Fibroblast of mammary gland (primary cell): ENCODE data around the gene GGTLC3.
"Not testable (repeated sequence)": the region's sequence is repeated elsewhere in the genome, so short reads cannot be mapped to it uniquely, and the experiment has no call there.

Experiments
- DNase-seq: peaks from one replicate; pipeline ENCODE4 v3.0.0-alpha.2; 2010; ENCODE audit warnings: low read depth
- H3K4me3 ChIP-seq: 2 replicates; pipeline ENCODE4 v1.5.1; 2011; ENCODE audit warnings: low read depth, mild to moderate bottlenecking, low read length, moderate library complexity; ENCODE audit not compliant: control insufficient read depth

Gene GGTLC3

DNA sequence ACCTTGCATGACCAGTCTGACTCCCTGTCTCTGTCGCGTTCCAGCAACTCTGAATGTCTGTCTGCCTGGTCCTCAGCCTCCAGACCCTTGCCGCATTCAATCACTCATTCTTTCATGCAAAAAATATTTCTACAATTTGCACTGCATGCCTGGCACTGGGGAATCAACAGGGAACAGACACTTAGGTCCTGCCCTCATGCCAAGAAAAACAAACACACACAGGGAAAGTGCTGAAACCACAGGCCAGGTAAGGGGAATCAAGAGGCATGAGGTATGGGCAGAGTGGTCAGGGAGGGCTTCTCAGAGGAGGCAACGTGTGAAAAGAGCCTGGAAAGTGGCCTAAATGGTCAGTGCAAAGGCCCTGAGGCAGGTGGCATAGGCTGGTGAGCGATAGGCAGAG is at the start of gene GGTLC3:
TSS of gene GGTLC3 (minus strand) at position 101 of the 400 bp plus-strand sequence. CDS start 264 bp downstream, outside the sequence.
- H3K4me3 ChIP-seq, result not testable (repeated sequence)

DNA sequence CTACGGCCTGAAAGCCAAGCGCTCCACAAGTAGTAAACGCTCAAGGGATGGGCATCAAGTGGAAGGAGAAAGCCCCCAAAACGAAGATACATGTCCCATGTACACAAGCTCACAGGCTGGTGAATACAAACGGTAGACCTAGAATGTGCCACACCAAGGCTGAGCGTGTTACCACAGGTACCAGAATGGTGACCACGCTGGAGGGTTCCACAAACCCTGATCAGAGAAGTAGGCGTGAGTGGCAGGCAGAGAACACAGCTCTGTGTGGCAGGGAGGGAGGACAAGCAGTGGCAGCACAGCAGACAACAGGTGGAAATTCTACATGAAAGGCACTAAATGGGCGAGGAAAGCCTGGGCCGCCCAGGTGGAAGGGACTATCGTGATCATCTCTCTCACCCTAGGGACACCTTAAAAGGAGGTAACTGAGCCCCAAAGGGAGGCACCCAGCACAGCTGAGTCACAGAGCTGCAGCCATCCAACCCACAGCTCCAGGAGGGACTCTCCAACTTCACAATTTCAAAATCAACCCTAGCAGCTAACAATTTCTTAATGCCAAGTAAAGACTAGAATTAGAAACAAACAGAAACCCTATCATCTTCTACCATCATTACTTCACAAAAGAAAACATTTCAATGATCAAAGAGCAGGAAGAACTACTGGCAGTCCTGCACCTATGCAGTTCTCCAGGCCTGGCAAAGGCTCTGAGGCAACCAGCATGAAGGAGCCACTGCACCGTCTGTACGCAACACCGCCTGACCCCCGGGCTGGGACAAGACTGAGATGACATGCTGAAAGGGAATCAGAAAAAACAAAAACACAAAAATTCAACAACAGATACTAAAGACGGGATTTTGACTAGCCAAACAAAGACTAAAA is 42.4 kb upstream of the GGTLC3 start:
- H3K4me3 ChIP-seq, DNase-seq: not testable (repeated sequence)

More for the DNA sequence above, at the start of gene GGTLC3:
- DNase-seq, result not testable (repeated sequence)

DNA sequence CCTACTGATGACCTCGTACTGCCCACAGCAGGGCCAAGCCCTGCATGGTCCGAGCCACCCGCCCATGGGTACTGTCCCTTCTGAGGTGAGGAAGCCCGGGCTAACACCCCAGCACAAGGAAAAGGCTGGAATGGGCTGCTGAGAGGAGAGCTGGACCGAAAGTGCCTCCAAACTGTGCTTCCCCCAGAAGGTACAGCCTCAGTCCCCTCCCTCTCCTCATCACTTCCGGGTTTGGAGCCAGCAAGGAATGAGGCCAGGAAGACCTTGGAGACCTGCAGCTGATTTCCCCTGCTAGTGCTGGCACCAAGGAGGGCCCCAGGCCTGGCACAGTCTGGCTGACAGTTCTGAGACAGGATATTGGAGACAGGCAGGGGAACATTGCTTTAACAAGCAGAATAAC is 41.0 kb upstream of the GGTLC3 start:
- H3K4me3 ChIP-seq, DNase-seq: not testable (repeated sequence)

DNA sequence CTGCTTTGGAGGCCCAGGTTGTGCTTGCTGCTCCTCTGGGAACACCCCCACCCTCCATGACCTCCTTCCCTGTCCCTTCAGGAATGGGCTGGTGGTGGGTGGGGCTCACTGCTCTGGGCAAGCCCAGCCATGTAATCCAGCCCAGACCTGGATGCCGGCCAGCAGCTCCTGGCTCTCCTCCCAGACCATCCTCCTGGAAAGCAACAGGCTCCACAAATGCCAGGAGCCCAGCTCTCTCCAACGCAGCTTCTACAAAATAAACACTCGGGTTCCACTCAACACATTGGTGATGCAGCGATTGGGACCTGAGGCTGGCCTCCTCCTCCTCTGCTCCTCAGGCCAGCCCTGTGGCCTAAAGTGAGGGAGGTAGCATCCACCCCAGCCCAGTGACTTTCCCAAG is 40.6 kb upstream of the GGTLC3 start:
- not testable (repeated sequence) for H3K4me3 ChIP-seq, DNase-seq

DNA sequence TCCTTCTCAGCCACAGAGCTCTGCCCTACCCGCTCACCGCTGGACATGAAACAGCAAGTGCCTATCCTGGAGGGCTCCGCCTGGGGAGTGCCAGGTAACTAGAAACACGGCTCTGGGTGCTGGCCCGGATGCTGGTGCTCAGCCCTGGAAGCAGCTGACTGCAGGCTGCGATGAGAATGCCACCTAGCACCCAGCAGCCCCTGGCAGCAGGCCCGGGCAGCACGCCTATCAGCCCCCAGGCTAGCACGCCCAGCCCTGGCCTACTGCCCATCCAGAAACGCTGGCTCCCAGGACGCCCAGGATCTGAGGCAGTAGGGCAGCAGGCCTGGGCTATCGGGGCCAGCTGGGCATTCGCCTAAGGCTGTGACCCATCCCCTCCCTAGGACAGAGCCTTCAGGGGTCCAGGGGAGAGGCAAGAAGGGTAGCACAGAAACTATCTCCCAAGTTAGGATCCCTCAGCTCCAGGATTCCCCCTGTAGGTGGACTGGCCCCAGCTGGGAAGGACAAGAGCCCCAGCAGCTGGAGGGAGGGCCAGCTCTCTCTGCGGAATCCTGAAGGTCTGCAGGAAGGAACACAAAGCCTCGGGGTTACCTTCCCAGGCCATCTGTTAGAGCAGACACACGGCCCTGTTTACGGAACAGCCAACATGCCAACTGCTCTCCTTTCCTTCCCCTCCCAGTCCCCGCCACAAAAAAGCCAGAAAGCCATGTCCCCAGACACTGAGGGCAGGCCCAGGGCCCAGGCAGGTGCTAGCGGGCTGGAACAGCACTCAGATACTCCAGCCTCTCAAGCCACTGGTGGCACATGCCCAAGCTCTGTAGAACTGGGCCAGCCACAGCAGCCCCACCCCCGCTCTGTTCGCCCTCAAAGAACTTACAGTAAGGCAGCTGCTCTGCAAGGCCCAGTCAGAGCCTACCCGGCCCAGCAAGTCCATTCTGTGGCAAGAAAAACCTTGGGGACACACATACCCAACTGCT is 36.6 kb upstream of the GGTLC3 start:
- not testable (repeated sequence) for H3K4me3 ChIP-seq, DNase-seq

DNA sequence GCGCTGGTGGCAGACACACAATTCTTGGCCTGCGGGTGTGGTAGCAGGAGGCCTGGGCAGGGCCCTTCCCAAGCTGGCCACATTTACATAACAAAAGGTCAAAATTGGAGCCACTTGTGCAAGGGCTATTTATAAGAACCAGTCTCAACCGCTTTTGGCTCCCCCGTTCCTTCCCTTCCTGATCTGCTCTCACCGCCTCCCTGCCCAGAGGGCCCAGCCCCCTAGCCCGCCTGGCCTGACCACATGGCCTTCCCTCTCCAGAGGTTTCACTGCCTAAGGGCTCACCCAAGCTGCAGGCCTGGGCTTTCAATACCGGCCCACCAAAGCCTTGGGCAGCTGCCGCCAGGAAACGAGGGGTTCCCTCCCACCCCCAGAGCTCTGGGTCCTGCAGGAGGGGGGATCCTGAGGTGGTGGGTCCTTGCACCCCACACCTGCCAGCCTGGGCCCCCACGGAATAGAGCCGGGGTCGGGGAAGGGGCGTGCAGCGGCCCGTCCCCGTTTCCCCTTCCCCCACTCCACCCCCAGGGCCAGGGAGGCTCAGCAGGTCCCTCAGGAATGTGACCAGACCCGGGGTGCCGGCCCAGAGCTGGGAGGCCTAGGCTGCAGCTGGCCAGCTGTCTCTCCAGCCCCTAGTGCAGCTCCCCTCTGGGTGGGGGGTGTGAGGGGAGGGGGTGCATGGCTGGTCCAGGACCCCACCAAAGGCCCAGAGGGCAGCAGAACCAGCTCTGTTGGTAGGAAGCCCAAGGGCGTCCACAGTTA is 35.1 kb upstream of the GGTLC3 start:
- DNase-seq, H3K4me3 ChIP-seq: not testable (repeated sequence)

DNA sequence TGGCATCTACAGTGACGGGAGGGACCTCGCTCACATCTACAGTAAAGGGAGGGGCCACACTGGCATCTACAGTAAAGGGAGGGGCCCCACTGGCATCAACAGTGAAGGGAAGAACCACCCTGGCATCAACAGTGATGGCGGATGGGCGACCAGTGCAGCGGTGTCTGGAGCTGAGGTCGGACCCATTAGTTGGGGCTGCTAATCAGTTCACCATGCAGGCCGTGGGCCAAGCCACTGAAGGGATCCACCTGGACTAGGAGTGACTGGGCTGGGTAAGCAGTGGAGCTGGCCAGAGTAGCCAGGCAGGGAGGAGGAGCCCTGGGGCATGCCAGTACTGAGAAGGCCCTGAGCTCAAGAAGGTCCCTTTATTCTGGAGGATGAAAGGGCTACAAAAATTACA is 33.1 kb upstream of the GGTLC3 start:
- not testable (repeated sequence) for DNase-seq, H3K4me3 ChIP-seq

DNA sequence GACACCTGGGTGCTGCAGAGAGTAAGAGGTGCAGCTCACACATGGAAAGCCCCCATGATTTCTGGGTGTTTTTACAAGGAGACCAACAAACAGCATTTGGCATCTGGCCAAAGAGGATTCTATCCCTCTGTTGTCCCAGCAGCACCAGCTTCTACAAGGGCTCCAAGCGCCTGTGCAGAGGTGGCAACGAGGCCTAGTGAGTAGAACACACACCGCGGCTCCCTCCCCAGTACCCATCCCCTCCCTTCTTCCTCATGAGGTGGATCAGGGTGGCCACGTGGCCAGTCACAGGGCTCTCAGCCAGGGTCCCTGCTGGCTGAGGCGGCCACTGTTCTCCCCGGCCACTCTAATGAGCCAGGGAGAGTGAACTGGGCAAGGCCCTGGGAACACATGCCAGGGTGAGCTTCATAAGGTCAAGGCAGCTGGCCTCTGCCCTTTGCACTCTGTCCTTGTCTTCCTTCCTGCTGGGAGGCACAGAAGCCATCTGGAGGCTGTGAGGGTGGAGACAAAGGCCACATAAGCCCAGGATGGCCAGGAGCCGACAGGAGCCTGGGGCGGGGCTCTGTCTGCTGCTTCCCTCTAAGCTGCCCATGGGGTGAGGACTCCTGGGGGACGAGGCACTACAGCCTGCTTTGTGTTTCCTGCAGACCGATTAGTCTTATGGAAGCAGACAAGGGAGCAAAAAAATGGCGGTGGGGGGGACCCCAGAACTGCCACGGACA is 31.7 kb upstream of the GGTLC3 start:
- not testable (repeated sequence) for DNase-seq, H3K4me3 ChIP-seq

DNA sequence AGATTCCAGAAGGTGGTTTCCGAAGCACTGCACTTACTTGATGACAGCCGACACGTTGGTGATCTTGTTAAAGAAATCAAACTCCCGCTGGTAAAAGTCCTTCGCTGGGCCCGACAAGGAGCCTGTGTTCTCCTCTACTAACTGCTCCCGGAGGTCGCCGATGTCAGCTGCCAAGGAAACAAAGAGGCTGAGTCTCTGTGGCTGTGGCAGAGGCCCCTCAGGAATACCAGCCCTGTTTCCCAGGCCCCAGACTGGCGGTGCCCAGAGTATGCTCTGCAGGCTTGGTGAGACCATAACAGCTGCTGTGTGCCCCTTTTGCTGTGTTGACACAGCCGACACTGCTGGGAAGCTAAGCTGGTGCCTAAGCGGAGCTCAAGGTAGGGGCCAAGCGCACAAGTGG is 26.7 kb upstream of the GGTLC3 start:
- not testable (repeated sequence) for DNase-seq, H3K4me3 ChIP-seq

DNA sequence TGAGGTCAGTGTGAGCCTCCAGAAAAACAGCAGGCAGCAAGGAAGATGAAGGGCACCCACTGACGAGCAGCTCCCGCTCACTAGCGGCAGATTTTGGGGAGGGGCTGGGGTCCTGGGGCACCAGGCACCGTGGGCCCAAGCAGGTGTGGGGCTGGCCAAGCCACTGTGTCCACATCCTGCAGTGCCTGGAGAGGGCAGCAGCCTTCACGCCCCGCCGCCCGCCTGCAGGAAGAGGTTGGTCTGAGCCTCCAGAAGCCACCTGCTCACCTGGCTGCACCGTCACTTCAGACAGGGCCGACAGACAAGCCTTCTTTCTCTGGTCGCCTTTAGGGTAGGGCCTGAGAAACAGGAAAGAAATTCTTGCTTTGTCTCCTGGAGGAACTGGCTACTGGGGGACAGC is 25.4 kb upstream of the GGTLC3 start:
- not testable (repeated sequence) for DNase-seq, H3K4me3 ChIP-seq

DNA sequence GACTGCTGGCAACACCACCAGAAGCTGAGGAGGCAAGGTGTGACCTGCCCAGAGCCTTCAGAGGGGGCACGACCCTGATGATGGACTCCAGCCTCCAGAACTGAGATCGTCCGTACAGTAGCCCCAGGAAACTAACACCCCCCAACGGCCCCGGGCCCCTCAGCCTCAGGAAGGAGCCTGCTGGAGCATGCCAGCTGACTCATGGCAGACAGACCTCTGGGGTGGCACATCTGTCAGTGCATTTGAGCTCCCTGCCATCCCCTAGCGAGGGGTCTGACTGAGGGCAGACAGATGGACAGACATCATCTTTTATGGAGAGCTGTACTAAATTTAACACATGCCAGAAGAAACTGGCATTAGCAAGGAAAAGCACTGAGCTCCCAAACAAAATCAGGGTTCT is 22.0 kb upstream of the GGTLC3 start:
- not testable (repeated sequence) for DNase-seq

DNA sequence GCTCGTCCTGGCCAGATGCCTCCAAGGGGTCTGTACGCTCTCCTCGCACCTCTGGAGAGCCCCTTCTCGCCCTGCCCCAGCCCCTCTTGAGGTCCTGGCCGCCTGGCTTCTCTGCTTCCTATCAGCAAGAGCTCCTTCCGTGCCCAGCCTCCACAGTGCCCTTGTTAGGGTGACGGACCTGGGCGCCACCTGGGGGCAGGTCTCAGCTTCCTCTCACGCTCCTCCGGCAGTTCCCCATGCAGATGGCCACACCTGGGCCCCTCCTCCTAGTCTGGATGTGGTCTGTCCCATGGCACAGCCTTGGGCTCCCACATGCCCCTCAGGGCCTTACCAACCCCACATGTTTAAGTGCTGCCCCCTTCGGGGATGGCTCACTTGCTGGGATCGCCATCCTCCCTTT is 16.4 kb upstream of the GGTLC3 start:
- H3K4me3 ChIP-seq, DNase-seq: not testable (repeated sequence)

More for the DNA sequence above, 22.0 kb upstream of the GGTLC3 start:
- not testable (repeated sequence) for H3K4me3 ChIP-seq

DNA sequence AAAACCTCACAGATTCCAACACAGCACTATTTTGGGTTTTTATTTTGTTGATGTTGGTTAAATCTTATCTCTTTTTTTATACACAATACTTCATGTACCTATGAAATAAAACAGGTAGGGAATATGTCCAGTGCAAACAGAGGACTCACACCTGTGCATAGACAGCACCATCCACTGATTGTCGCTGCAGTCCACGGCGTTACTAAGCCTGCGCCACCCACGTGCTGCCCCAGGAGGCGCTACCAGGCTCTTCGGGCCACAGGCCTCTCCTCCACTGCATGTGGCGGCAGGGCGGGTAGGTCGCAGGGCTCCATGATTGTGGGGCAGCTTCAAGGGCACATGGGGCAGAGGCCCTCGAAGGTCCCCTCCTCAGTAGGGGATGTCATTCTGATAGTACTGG is 15.7 kb upstream of the GGTLC3 start:
- not testable (repeated sequence) for H3K4me3 ChIP-seq, DNase-seq

DNA sequence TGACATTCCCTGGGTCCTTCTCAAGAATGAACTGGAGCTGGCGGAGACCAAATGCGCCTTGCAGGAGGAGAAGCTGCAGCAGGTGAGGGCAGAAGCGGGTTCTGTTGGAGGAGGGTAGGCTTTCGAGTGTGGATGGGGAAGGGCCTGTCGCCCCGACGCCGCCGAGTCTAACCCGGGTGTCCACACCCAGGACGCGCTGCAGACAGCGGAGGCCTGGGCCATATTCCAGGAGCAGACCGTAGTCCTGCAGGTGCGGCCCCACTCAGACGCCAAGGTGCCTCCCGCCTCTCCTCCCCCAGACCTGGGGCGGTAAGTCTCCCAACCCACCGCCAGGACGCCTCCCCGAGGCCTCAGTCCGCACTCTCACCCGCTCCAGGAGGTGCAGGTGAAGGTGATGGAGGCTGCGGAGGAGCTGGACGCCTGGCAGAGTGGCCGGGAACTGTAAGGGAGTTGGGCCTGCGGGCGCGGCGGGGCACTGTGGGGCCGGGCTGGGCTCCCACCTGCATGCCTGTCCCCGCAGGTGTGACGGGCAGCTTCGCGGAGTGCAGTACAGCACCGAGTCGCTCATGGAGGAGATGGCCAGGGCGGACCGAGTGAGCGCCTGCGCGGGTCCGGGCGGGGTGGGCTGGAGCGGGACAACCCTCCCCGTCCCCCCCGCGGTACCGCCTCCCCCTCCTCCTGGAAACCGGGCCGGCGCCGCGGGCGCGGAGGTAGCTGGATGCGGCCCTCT is 11.6 kb upstream of the GGTLC3 start:
- H3K4me3 ChIP-seq, DNase-seq: not testable (repeated sequence)

DNA sequence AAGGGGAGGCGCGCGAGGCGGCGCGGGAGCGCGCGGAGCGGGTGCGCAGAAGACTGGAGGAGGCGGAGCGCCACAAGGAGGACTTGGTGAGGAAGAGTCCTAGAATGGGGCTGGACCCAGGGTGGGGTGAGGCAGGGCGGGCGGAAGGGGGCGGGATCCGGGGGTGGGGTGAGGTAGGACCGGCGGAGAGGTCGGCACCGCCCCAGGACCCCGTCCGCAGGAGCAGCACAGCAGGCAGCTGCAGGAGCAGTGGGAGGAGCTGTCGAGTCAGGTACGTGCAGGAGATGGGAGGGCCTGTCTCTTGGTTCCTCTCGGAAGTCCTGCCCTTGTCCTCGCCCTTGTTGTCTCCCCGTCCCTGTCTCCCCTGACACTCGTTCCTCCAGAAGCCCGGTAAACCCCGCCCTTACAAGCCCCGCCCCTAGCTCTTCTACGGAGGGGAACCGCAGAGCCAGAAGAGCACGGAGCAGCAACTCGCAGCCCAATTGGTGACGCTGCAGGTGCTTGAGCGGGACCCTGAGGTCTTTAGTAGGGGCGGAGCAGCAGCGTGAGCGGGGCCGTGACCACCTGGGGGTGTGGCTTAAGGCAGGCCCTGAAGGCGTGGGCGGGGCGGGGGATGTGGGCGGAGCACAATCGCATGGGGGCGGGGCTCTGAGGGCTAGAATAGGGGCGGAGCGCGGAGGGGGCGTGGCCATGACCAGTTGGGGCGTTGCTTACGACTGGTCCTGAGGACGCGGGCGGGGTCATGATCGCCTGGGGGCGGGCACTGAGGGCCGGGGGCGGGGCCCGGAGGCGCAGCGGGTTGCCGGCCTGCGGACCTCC is 10.8 kb upstream of the GGTLC3 start:
- peak overlapping the region; percentile 37 for H3K4me3 ChIP-seq
- DNase-seq, result peak; percentile 82
